Measurements from ENCODE around the gene EPHB4. TPM values are rescaled to one million over a fixed set of nuclear protein-coding genes. Genes with fewer than 3 reads are reported as not detected.

EPHB4 gene
- total RNA-seq, 1 experiment from 2014 or later = 104 TPM

DNA sequence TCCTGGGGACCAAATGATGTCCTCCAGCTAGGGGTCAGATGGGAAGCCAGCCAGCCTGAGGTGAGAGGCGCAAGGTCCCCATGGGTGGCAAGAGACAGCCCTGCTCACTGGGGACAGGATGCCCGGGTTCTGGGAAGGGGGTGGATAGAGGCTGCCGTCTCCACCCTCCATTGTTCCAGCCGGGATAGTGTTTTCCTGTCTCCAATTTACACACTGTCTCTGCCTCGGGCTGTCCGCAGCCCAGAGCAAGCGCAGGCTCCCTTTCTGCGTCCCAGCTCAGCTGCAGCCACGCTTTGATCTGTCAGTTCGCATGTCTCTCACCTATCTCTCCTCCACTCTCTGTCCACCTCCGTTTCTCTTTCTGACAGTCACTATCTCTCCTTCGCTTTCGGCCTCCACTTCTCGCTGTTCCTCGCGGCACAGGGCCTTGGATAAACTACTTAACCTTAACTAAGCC is 2.1 kb downstream of the EPHB4 start:
- peak overlapping the region; percentile 20; the same call in 1 of the 2 replicates for H2AFZ ChIP-seq (ENCODE audit: low read length)
- H3K27ac ChIP-seq (ENCODE audit: low read length) = peak overlapping the region; percentile 57
- H3K4me2 ChIP-seq (ENCODE audit: low read length) = peak overlapping the region; percentile 86
- H3K27me3 ChIP-seq (ENCODE audit: low read length) = no peaks in the 10 kb centered on the region
- POLR2A ChIA-PET (ENCODE audit: unreplicated experiment) = no interaction called here
- intact Hi-C loops (cut with micrococcal nuclease) = loop anchor here (5.0 kb wide), 1 partner anchor 118 kb away; the partner anchor contains the start of gene POP7
- peaks cover 5% of the 10 kb centered on the region; the same call in 1 of the 2 replicates for H3K4me1 ChIP-seq (ENCODE audit: insufficient read depth, low read length)
- no peaks in the 10 kb centered on the region for H3K9me2 ChIP-seq (replicated peaks; ENCODE audit: low read length)
- peaks cover 42% of the 10 kb centered on the region for H3K79me2 ChIP-seq (ENCODE audit: low read length)
- no peaks in the 10 kb centered on the region for H3F3A ChIP-seq (ENCODE audit: low read length, unreplicated experiment)
- H3K9me3 ChIP-seq (ENCODE audit: low read length) = no peaks in the 10 kb centered on the region
- TF ChIP-seq EZH2phosphoT487 (IDR thresholded peaks at IDR 0.05; ENCODE audit: borderline replicate concordance, low read length) (no peak), EZH2 (IDR thresholded peaks at IDR 0.05; ENCODE audit: low read length, unreplicated experiment) (no peak)
- TF ChIP-seq, protein P1, sequence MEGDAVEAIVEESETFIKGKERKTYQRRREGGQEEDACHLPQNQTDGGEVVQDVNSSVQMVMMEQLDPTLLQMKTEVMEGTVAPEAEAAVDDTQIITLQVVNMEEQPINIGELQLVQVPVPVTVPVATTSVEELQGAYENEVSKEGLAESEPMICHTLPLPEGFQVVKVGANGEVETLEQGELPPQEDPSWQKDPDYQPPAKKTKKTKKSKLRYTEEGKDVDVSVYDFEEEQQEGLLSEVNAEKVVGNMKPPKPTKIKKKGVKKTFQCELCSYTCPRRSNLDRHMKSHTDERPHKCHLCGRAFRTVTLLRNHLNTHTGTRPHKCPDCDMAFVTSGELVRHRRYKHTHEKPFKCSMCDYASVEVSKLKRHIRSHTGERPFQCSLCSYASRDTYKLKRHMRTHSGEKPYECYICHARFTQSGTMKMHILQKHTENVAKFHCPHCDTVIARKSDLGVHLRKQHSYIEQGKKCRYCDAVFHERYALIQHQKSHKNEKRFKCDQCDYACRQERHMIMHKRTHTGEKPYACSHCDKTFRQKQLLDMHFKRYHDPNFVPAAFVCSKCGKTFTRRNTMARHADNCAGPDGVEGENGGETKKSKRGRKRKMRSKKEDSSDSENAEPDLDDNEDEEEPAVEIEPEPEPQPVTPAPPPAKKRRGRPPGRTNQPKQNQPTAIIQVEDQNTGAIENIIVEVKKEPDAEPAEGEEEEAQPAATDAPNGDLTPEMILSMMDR (conservative IDR thresholded peaks at IDR 0.05; ENCODE audit: low read depth, low read length) = no peak
- no TSS peak for BruUV-seq (replicated peaks)
- H3K36me3 ChIP-seq (ENCODE audit: low read depth, low read length) = peaks cover 20% of the 10 kb centered on the region
- DNase-seq (peak; percentile 58), ATAC-seq (peak; percentile 52)
- peak overlapping the region; percentile 76 for H3K9ac ChIP-seq (ENCODE audit: low read length)
- peak overlapping the region; percentile 99 for H3K4me3 ChIP-seq (ENCODE audit: low read length)
- CTCF ChIA-PET = interaction anchor here (0.6 to 1.2 kb wide), 4 partner anchors 23 to 120 kb away, joined by 3 to 6 read pairs (median 6); partner anchors contain the start of genes POP7 and UFSP1
- peaks cover 5% of the 10 kb centered on the region; the same call in 1 of the 2 replicates for H4K20me1 ChIP-seq (ENCODE audit: low read length)

DNA sequence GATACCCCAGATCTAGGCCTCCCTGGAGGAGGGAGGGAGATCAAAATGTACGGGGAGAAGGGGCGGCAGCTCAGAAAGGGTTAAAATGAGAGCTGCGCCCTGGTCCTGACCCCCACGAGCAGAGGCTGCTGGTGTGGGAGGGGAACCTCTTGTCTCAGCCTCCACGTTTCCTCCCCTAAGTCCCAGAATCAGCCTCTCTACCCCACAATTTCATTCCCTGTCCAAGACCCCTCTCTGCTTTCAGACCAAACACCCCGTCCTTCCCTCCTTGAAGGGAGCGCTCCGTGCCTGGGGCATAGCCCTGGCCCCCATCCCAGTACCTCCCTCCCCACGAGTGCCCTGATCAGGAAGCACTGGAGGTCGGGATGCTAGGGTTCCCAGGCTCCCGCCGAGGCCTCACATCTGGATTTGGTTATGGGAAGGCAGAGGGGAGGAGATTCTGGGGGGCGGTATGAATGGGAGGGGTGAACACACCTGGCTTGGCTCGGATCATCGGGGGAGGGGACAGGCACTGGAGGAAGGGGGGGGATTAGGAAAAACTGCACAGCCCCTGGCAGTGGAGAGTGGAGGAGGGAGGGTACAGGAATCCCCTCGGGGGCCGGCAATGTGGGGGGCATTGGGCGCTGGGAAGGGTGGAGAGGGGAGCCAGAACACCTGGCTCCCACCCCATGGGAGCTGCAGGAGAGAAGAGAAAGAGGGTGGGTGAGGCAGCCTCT is 2.7 kb downstream of the EPHB4 start:
- no TSS peak for BruUV-seq (replicated peaks)
- Histone ChIP-seq H3F3A (ENCODE audit: low read length, unreplicated experiment) (no peaks in the 10 kb centered on the region), H3K36me3 (ENCODE audit: low read depth, low read length) (peaks cover 25% of the 10 kb centered on the region), H3K9me3 (ENCODE audit: low read length) (no peaks in the 10 kb centered on the region), H3K79me2 (ENCODE audit: low read length) (peaks cover 42% of the 10 kb centered on the region), H2AFZ (ENCODE audit: low read length) (no peak overlapping the region), H3K27ac (ENCODE audit: low read length) (no peak overlapping the region), H3K9ac (ENCODE audit: low read length) (peak overlapping the region; percentile 76), H3K4me2 (ENCODE audit: low read length) (peak overlapping the region; percentile 86), H3K4me3 (ENCODE audit: low read length) (peak overlapping the region; percentile 99), H3K27me3 (ENCODE audit: low read length) (no peaks in the 10 kb centered on the region), H4K20me1 (ENCODE audit: low read length) (peaks cover 5% of the 10 kb centered on the region; the same call in 1 of the 2 replicates), H3K9me2 (replicated peaks; ENCODE audit: low read length) (no peaks in the 10 kb centered on the region), H3K4me1 (ENCODE audit: insufficient read depth, low read length) (peaks cover 5% of the 10 kb centered on the region; the same call in 1 of the 2 replicates)
- intact Hi-C loops (cut with micrococcal nuclease) = loop anchor here (5.0 kb wide), 1 partner anchor 117 kb away; the partner anchor contains the start of gene POP7
- no peak for ATAC-seq
- ChIA-PET POLR2A (ENCODE audit: unreplicated experiment) (no interaction called here), CTCF (interaction anchor here (1.2 kb wide), 1 partner anchor 23 kb away, joined by 6 read pairs; no protein-coding TSS in a partner anchor)
- DNase-seq = no peak
- no peak for TF ChIP-seq EZH2 (IDR thresholded peaks at IDR 0.05; ENCODE audit: low read length, unreplicated experiment)
- TF ChIP-seq, protein P1 (conservative IDR thresholded peaks at IDR 0.05; ENCODE audit: low read depth, low read length) = no peak
- no peak for TF ChIP-seq EZH2phosphoT487 (IDR thresholded peaks at IDR 0.05; ENCODE audit: borderline replicate concordance, low read length)

Data from PC-3 (cell line).